ENCODE results near the gene PADI3.

The PADI3 gene

DNA sequence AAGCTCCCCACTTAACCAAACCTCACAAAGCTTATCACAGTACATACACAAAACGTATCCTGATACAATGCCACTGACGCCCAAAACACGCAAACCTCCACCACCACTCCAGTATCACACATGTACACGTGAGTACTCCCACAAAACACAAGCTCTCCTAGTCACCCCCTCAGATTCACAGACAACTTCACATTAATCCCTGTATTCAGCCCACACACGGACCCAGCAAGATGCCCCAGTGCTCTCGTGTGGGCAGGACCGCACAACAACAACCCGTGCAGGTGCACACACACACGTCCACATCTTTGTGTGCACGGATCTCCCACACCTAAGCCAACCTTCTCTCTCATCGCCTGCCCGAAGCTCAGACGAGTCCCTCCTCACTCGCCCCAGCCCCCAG, 26.3 kb upstream of the PADI3 start:
- TF ChIP-seq, protein P1, sequence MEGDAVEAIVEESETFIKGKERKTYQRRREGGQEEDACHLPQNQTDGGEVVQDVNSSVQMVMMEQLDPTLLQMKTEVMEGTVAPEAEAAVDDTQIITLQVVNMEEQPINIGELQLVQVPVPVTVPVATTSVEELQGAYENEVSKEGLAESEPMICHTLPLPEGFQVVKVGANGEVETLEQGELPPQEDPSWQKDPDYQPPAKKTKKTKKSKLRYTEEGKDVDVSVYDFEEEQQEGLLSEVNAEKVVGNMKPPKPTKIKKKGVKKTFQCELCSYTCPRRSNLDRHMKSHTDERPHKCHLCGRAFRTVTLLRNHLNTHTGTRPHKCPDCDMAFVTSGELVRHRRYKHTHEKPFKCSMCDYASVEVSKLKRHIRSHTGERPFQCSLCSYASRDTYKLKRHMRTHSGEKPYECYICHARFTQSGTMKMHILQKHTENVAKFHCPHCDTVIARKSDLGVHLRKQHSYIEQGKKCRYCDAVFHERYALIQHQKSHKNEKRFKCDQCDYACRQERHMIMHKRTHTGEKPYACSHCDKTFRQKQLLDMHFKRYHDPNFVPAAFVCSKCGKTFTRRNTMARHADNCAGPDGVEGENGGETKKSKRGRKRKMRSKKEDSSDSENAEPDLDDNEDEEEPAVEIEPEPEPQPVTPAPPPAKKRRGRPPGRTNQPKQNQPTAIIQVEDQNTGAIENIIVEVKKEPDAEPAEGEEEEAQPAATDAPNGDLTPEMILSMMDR (IDR thresholded peaks at IDR 0.05; ENCODE audit: insufficient read depth, low read depth, low read length, missing control alignments): no peak
- DNase-seq (ENCODE audit: low read depth): no peak
- H3K4me3 ChIP-seq (ENCODE audit: low read length): no peak overlapping the region

DNA sequence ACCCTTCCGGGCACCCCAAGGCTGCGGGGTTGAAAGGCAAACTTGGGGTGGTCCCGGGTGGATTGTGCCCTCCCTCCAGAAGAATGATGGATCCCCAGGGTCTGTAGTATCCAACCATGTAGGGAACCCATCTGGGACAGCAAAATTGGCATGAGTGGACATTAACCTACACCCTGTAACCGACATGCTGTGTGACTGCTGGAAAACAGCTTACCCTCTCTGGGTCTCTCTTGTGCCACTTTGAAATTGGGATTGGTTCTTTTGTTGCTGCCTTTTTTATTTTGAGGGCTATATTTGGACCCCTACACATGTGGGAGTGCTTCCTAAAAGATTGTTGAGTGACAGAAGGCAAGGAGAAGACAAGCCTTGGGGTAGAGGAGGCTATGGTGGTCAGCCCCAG, 24.5 kb upstream of the PADI3 start:
- no peak overlapping the region for H3K4me3 ChIP-seq (ENCODE audit: low read length)
- TF ChIP-seq, protein P1 (IDR thresholded peaks at IDR 0.05; ENCODE audit: insufficient read depth, low read depth, low read length, missing control alignments): no peak
- DNase-seq (ENCODE audit: low read depth): no peak

DNA sequence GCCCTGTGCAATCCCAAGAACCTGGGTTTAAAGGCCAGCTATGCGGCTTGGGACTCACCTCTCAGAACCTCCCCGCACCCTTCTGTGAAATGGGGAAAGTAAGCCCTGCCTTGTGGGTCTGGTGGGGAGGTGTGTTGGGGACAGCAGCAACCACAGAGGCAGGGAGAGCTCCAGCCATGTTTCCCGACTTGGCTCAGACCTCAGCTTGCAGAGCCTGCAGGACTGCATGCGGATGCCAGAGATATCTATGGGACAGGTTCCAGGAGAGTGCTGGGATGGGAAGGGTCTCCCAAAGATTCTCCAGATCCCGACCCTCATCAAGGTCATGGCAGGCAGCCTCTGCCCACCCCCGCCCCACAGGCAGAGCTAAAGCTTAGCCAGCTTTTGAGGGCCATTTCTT, 23.8 kb upstream of the PADI3 start:
- no peak for DNase-seq (ENCODE audit: low read depth)
- no peak overlapping the region for H3K4me3 ChIP-seq (ENCODE audit: low read length)
- TF ChIP-seq, protein P1 (IDR thresholded peaks at IDR 0.05; ENCODE audit: insufficient read depth, low read depth, low read length, missing control alignments): no peak

DNA sequence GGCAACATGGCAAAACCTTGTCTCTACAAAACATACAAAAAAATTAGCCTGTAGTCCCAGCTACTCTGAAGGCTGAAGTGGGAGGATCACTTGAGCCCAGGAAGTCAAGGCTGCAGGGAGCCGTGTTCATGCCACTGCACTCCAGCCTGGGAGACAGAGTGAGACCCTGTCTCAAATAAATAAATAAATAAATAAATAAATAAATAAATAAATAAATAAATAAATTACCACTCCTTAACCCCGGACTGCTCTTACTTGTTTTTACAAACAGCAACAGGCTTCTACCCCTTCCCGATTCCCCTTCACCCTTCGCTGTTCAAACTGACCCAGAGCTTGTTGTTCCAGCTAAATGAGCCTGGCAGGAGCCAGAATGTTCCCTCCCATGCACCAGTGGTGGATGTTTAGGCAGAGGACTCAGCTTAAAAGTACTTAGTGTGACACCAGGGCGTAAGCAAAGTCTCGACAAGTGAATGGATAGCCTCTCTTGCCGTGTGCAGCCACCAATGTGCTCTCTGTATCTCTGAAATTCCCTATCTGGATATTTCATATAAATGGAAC, 21.5 kb upstream of the PADI3 start:
- H3K4me3 ChIP-seq (ENCODE audit: low read length): no peak overlapping the region
- DNase-seq (ENCODE audit: low read depth): no peak
- TF ChIP-seq, protein P1 (IDR thresholded peaks at IDR 0.05; ENCODE audit: insufficient read depth, low read depth, low read length, missing control alignments): no peak

DNA sequence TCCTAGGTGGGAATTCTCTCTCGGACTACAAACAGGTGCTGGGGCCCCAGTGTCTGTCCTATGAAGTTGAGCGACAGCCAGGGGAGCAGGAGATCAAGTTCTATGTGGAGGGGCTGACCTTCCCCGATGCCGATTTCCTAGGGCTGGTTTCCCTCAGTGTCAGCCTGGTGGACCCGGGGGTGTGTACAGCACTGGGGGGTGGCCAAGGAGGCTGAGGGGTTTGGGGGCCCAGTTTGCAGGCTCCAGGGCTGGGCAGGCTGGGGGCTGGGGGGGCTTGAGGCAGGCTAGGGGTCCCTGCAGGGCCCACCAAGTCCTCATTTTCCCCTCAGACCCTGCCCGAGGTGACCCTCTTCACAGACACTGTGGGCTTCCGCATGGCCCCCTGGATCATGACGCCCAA, 20.3 kb upstream of the PADI3 start:
- no peak overlapping the region for H3K4me3 ChIP-seq (ENCODE audit: low read length)
- TF ChIP-seq, protein P1 (IDR thresholded peaks at IDR 0.05; ENCODE audit: insufficient read depth, low read depth, low read length, missing control alignments): no peak
- no peak for DNase-seq (ENCODE audit: low read depth)

DNA sequence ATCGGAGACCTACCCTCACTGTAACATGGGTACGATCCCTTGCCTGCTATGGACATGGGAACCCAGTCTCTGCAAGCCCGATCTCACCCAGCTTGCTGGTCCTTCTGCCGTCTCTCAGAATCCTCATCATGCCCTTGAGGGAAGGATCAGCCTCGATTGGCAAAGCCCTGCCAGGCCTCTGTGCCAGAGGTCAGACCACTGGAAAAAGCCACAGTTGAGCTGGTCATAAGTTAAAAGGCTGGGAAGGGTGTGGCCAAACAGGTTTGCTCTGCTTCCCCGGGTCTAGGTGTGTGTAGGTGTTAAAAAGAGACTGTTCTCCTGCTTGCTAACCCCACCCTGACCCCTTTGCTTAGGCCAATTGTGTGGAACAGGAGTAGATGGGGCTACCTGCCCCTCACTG, 19.5 kb upstream of the PADI3 start:
- TF ChIP-seq, protein P1 (IDR thresholded peaks at IDR 0.05; ENCODE audit: insufficient read depth, low read depth, low read length, missing control alignments): no peak
- no peak overlapping the region for H3K4me3 ChIP-seq (ENCODE audit: low read length)
- peak; percentile 36 for DNase-seq (ENCODE audit: low read depth)

DNA sequence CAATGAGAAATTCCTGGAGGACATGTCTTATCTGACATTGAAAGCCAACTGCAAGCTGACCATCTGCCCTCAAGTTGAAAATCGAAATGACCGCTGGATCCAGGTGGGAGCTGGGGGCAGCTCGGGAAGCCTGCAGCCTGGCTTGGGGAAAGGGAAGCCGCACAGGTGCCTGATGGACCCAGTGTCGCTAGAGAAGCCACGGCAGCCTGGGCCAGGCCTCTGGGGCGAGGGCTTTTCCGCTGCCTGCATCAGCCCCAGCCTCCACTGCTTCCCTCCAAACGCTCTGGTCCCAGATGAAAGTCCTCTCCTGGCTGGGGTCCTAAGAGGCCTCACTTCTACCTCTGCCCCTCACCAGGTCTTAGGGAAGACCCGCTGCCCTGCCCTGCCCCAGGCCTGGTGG, 18.8 kb upstream of the PADI3 start:
- no peak for DNase-seq (ENCODE audit: low read depth)
- TF ChIP-seq, protein P1 (IDR thresholded peaks at IDR 0.05; ENCODE audit: insufficient read depth, low read depth, low read length, missing control alignments): no peak

More for the DNA sequence above, 18.8 kb upstream of the PADI3 start:
- no peak overlapping the region for H3K4me3 ChIP-seq (ENCODE audit: low read length)

Data from epithelial cell of esophagus (primary cell).